ENCODE data around the gene GPR137.
"Not testable (repeated sequence)": the region's sequence is repeated elsewhere in the genome, so short reads cannot be mapped to it uniquely, and the experiment has no call there.

The GPR137 gene

GRCh38 chr11:64317961-64318765 lies 32.5 kb downstream of the GPR137 start, which contains the start of gene PRDX5:
Gene PRDX5 (plus strand): TSS chr11:64318121. CDS start chr11:64318216, 95 bp downstream.
- DNase-seq (ENCODE audit: low read depth in 1 of 2, low spot score in 1 of 2), result peak; percentile 88 to 91

GRCh38 chr11:64318766-64319761 lies 33.4 kb downstream of the GPR137 start:
- DNase-seq (ENCODE audit: low read depth in 1 of 2, low spot score in 1 of 2), result no peak

GRCh38 chr11:64320556-64320955 lies 34.9 kb downstream of the GPR137 start:
- no peak for DNase-seq (ENCODE audit: low read depth in 1 of 2, low spot score in 1 of 2)

- DNase-seq (ENCODE audit: low read depth in 1 of 2, low spot score in 1 of 2), result no peak
Observed at GRCh38 chr11:64321026-64321425, 35.4 kb downstream of the GPR137 start.

- no peak for DNase-seq (ENCODE audit: low read depth in 1 of 2, low spot score in 1 of 2)
Observed at GRCh38 chr11:64321533-64321932, 35.9 kb downstream of the GPR137 start.

GRCh38 chr11:64322925-64323260 lies 37.2 kb downstream of the GPR137 start:
- DNase-seq (ENCODE audit: low read depth in 1 of 2, low spot score in 1 of 2), result no peak

- no peak for DNase-seq (ENCODE audit: low read depth in 1 of 2, low spot score in 1 of 2)
Observed at GRCh38 chr11:64323373-64323772, 37.7 kb downstream of the GPR137 start.

GRCh38 chr11:64323984-64324383 lies 38.3 kb downstream of the GPR137 start:
- DNase-seq (ENCODE audit: low read depth in 1 of 2, low spot score in 1 of 2), result not testable (repeated sequence)

GRCh38 chr11:64324692-64325469 lies 39.2 kb downstream of the GPR137 start:
- DNase-seq (ENCODE audit: low read depth in 1 of 2, low spot score in 1 of 2), result no peak

GRCh38 chr11:64327375-64327774 lies 41.7 kb downstream of the GPR137 start:
- DNase-seq (ENCODE audit: low read depth in 1 of 2, low spot score in 1 of 2), result no peak

- no peak for DNase-seq (ENCODE audit: low read depth in 1 of 2, low spot score in 1 of 2)
Observed at GRCh38 chr11:64327993-64328392, 42.3 kb downstream of the GPR137 start.

GRCh38 chr11:64330888-64331287 lies 45.2 kb downstream of the GPR137 start:
- DNase-seq (ENCODE audit: low read depth in 1 of 2, low spot score in 1 of 2), result no peak

- DNase-seq (ENCODE audit: low read depth in 1 of 2, low spot score in 1 of 2), result peak; percentile 29 to 45
Observed at GRCh38 chr11:64331569-64332371, 46.1 kb downstream of the GPR137 start.

- DNase-seq (ENCODE audit: low read depth in 1 of 2, low spot score in 1 of 2), result no peak
Observed at GRCh38 chr11:64333556-64333955, 47.9 kb downstream of the GPR137 start.

- no peak for DNase-seq (ENCODE audit: low read depth in 1 of 2, low spot score in 1 of 2)
Observed at GRCh38 chr11:64334764-64335735, 49.4 kb downstream of the GPR137 start.

GRCh38 chr11:64337538-64338249 lies 52.0 kb downstream of the GPR137 start:
- no peak for DNase-seq (ENCODE audit: low read depth in 1 of 2, low spot score in 1 of 2)

- no peak for DNase-seq (ENCODE audit: low read depth in 1 of 2, low spot score in 1 of 2)
Observed at GRCh38 chr11:64338716-64339115, 53.1 kb downstream of the GPR137 start.

Measured in activated T-helper 1 cell treated with anti-CD3 and anti-CD28 coated beads, Interleukin-2, amount 50 U/mL, for 16 hours (primary cell).